ENCODE measurements around the gene HOMER2.

GRCh38 chr15:82864967-82865366 is 87.6 kb downstream of the HOMER2 start:
- no peak for TF ChIP-seq POLR2A (IDR thresholded peaks at IDR 0.05; ENCODE audit: low read length)
- TF ChIP-seq GATA1 (IDR thresholded peaks at IDR 0.05; ENCODE audit: low read depth, low read length) = no peak
